HG03025 (cell line): ENCODE results near the gene ANAPC2.

Experiments
- ATAC-seq: cut with Tn5 transposase; IDR thresholded peaks from one replicate; pipeline ENCODE4 v1.9.1; 2021; ENCODE audit warnings: mild to moderate bottlenecking, moderate library complexity; ENCODE audit not compliant: unreplicated experiment, low FRiP score

Gene ANAPC2

GRCh38 chr9:137176302-137177182, 11.8 kb downstream of the ANAPC2 start:
- ATAC-seq: no peak

GRCh38 chr9:137175345-137175961, 12.9 kb downstream of the ANAPC2 start:
- no peak for ATAC-seq

GRCh38 chr9:137174722-137175293, 13.6 kb downstream of the ANAPC2 start:
- no peak for ATAC-seq

GRCh38 chr9:137173796-137174664, 14.3 kb downstream of the ANAPC2 start:
- no peak for ATAC-seq

GRCh38 chr9:137172901-137173795, 15.2 kb downstream of the ANAPC2 start:
- no peak for ATAC-seq

GRCh38 chr9:137171149-137171900, 17.0 kb downstream of the ANAPC2 start:
- ATAC-seq: no peak

- ATAC-seq: no peak
Measured at GRCh38 chr9:137170486-137171148, 17.7 kb downstream of the ANAPC2 start.

GRCh38 chr9:137169896-137170358, 18.4 kb downstream of the ANAPC2 start, which contains the start of gene LRRC26:
LRRC26 (minus strand) TSS chr9:137170051; CDS start chr9:137169943, 108 bp downstream.
- ATAC-seq: no peak

GRCh38 chr9:137168904-137169856, 19.2 kb downstream of the ANAPC2 start:
- no peak for ATAC-seq

GRCh38 chr9:137168573-137168903, 19.8 kb downstream of the ANAPC2 start:
- no peak for ATAC-seq

- no peak for ATAC-seq
Measured at GRCh38 chr9:137167747-137168572, 20.4 kb downstream of the ANAPC2 start.

GRCh38 chr9:137167277-137167746, 21.0 kb downstream of the ANAPC2 start:
- no peak for ATAC-seq

GRCh38 chr9:137166380-137167229, 21.8 kb downstream of the ANAPC2 start:
- no peak for ATAC-seq

GRCh38 chr9:137165250-137165836, 23.0 kb downstream of the ANAPC2 start:
- no peak for ATAC-seq
